ENCODE data around the gene DAG1.

DNA sequence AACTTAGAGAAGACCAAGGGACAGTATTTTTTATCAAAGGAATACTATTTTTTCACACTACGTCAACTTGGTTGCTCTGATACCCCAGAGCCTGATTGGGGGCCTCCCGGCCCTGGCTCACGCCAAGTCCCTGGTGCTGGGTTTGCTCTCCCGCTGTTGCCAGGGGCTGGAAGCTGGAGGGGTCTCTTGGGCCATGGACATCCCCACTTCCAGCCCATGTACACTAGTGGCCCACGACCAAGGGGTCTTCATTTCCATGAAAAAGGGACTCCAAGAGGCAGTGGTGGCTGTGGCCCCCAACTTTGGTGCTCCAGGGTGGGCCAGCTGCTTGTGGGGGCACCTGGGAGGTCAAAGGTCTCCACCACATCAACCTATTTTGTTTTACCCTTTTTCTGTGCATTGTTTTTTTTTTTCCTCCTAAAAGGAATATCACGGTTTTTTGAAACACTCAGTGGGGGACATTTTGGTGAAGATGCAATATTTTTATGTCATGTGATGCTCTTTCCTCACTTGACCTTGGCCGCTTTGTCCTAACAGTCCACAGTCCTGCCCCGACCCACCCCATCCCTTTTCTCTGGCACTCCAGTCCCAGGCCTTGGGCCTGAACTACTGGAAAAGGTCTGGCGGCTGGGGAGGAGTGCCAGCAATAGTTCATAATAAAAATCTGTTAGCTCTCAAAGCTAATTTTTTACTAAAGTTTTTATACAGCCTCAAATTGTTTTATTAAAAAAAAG is 63.9 kb downstream of the DAG1 start:
- TF ChIP-seq, protein P1, sequence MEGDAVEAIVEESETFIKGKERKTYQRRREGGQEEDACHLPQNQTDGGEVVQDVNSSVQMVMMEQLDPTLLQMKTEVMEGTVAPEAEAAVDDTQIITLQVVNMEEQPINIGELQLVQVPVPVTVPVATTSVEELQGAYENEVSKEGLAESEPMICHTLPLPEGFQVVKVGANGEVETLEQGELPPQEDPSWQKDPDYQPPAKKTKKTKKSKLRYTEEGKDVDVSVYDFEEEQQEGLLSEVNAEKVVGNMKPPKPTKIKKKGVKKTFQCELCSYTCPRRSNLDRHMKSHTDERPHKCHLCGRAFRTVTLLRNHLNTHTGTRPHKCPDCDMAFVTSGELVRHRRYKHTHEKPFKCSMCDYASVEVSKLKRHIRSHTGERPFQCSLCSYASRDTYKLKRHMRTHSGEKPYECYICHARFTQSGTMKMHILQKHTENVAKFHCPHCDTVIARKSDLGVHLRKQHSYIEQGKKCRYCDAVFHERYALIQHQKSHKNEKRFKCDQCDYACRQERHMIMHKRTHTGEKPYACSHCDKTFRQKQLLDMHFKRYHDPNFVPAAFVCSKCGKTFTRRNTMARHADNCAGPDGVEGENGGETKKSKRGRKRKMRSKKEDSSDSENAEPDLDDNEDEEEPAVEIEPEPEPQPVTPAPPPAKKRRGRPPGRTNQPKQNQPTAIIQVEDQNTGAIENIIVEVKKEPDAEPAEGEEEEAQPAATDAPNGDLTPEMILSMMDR (IDR thresholded peaks at IDR 0.05; ENCODE audit: low read length) = no peak
- no peak for TF ChIP-seq EZH2 (IDR thresholded peaks at IDR 0.05; ENCODE audit: borderline replicate concordance, low read length)

Data from OCI-LY1 (cell line).